ENCODE measurements around the gene ZNF398.

Gene ZNF398

DNA sequence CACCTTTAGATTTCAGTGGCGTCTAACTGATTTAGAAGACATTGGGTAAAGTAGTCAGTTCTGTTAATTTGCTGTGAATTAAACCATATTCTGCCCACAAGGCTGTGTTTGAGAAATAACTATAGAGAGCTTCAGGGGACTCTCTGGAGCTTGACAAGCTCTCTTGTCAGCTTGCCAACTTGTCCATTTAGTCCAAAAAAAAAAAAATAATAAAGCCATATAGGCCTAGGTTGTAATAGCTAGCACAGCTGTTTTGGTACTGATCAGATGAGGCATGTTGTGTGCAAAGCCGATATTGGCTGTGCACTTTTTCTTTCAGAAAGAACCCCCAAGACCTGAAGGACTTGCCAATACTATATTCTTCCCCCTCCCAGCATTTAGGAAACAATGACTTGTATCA lies 27.9 kb downstream of the ZNF398 start:
- Mint-ChIP-seq H3K4me1 (no peaks in the 10 kb centered on the region), H3K9me3 (no peaks in the 10 kb centered on the region), H3K27me3 (no peaks in the 10 kb centered on the region), H3K4me3 (no peak overlapping the region), H3K27ac (no peak overlapping the region), H3K36me3 (peaks cover 38% of the 10 kb centered on the region)
- no peak for ATAC-seq

DNA sequence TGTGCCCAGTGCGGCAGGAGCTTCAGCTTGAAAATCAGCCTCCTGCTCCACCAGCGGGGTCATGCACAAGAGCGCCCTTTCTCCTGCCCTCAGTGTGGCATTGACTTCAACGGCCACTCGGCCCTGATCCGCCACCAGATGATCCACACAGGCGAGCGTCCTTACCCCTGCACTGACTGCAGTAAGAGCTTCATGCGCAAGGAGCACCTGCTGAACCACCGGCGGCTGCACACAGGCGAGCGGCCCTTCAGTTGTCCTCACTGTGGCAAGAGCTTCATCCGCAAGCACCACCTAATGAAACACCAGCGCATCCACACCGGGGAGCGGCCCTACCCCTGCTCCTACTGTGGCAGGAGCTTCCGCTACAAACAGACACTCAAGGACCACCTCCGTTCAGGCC lies 32.0 kb downstream of the ZNF398 start:
- H3K36me3 Mint-ChIP-seq, result peaks cover 44% of the 10 kb centered on the region
- no peak overlapping the region for H3K27ac Mint-ChIP-seq
- no peak overlapping the region for H3K4me3 Mint-ChIP-seq
- no peaks in the 10 kb centered on the region for H3K4me1 Mint-ChIP-seq
- H3K27me3 Mint-ChIP-seq, result no peaks in the 10 kb centered on the region
- H3K9me3 Mint-ChIP-seq, result no peaks in the 10 kb centered on the region
- ATAC-seq, result no peak

DNA sequence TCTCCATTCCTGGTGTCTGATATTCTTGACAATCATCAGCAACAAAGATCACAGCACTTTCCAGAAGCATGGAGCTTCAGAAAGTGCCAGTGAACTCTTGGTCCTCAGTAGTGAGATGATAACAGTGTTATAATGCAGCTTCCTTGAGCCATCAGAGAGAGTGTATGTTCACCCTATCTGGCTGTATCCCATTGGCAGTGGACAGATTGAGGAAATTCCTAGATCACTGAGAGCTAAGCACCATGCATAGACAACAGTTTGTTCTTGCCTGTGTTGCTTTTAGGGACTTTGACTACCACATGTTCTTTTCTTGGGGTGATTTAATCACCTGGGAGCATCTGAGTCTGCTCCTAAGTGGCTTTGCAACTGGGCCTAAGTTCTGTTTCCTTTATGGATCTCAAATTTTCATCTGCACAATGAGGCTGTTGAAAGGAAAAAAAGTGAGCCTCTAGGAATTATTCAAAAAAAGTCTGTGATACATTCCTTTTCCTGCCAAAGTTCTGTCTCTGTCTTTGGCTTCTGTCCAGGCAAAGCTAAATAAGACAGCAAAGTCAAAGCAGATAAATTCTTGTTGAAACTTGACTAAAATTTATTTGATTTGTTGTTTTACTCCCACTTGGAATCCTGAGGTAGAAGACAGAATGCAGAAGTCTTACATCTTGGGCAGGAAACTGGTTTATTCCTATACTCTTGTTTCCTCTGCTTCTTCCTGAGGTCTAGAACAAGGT lies 33.6 kb downstream of the ZNF398 start:
- no peak for ATAC-seq
- Mint-ChIP-seq H3K4me3 (no peak overlapping the region), H3K4me1 (no peaks in the 10 kb centered on the region), H3K36me3 (peaks cover 44% of the 10 kb centered on the region), H3K27me3 (no peaks in the 10 kb centered on the region), H3K9me3 (no peaks in the 10 kb centered on the region), H3K27ac (peak overlapping the region; percentile 9)

DNA sequence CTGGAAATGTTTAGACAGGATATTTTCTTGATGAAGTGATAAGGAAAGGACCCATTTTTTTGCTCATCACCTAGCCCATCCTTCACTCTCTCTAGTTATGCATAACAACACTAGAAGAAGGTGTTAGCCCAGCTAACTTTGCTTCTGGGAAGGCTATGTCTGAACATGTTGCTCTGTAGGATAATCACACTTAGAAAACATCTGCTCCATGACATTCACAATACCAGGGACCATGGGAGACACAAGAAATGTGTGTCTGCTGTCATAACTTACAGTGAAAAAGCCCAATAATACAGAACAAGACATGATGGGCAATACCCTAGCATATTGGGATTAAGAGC lies 34.2 kb downstream of the ZNF398 start:
- no peak for ATAC-seq
- H3K36me3 Mint-ChIP-seq, result peaks cover 39% of the 10 kb centered on the region
- H3K4me3 Mint-ChIP-seq, result no peak overlapping the region
- peak overlapping the region; percentile 9 for H3K27ac Mint-ChIP-seq
- H3K27me3 Mint-ChIP-seq, result no peaks in the 10 kb centered on the region
- H3K9me3 Mint-ChIP-seq, result no peaks in the 10 kb centered on the region
- no peaks in the 10 kb centered on the region for H3K4me1 Mint-ChIP-seq

DNA sequence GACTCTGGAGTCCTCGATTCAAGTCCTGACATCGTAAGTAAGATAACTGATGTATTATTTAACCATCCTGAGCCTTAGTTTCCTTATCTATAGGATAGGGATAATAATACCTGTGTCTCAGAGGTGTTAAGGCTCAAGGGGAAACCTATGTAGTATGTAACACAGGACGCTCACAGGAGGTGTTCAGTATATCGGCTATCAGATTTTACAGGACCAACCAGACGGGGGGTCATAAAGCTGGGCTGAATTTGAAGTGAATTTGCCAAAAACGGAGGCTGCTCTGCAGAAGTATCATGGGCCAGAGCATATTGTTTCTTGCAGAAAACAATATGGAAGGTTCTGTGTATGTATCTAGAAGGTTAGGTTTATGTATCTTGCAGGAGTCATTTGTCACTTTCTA lies 37.0 kb downstream of the ZNF398 start:
- H3K4me1 Mint-ChIP-seq, result no peaks in the 10 kb centered on the region
- no peak for ATAC-seq
- no peaks in the 10 kb centered on the region for H3K9me3 Mint-ChIP-seq
- H3K27ac Mint-ChIP-seq, result no peak overlapping the region
- H3K27me3 Mint-ChIP-seq, result no peaks in the 10 kb centered on the region
- H3K4me3 Mint-ChIP-seq, result no peak overlapping the region
- H3K36me3 Mint-ChIP-seq, result peaks cover 17% of the 10 kb centered on the region

DNA sequence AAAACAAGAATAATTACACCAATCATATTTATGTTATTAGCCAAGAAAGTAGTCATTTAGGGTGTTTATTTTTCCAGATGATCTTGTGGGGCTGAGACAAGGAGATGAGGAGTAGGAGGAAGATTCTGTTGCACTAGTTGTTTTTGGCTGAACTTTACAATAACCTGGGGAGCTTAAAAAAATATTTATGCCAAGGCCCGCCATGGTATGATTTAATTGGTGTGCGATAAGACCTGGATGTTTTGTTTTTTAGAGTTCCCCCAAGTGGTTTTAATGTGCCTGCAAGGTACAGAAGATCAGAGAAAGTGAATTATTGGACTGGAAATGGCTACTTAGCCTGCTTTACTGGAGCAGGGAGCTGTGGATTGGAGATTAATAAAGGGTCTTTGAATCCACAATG lies 41.0 kb downstream of the ZNF398 start:
- no peak overlapping the region for H3K4me3 Mint-ChIP-seq

DNA sequence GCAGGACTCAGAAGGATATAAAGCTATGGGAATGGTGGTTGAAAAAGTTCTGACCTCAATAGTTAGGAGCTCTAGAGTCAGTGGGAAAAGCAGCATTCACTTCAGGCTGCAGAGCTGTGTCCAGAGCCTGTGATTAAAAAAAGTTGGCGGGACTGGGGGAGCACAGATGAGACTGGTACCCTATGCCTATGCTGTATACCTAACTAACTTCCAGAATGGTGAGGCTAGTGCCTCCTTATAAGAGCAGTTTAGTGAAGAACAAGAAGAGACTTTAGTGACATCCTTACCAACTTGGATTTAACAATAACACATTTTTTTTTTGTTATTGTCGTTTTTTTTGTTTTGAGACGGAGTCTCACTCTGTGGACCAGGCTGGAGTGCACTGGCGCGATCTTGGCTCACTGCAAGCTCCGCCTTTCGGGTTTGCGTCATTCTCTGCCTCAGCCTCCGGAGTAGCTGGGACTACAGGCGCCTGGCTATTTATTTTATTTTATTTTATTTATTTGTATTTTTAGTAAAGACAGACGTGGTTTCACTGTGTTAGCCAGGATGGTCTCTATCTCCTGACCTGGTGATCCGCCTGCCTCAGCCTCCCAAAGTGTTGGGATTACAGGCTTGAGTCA lies 41.5 kb downstream of the ZNF398 start:
- H3K36me3 Mint-ChIP-seq, result no peaks in the 10 kb centered on the region
- H3K9me3 Mint-ChIP-seq, result no peaks in the 10 kb centered on the region
- H3K4me3 Mint-ChIP-seq, result no peak overlapping the region
- H3K27me3 Mint-ChIP-seq, result no peaks in the 10 kb centered on the region
- H3K4me1 Mint-ChIP-seq, result peaks cover 11% of the 10 kb centered on the region
- ATAC-seq, result no peak
- H3K27ac Mint-ChIP-seq, result no peak overlapping the region

More for the DNA sequence above, 41.0 kb downstream of the ZNF398 start:
- Mint-ChIP-seq H3K27me3 (no peaks in the 10 kb centered on the region), H3K36me3 (no peaks in the 10 kb centered on the region), H3K27ac (no peak overlapping the region), H3K4me1 (peaks cover 11% of the 10 kb centered on the region), H3K9me3 (no peaks in the 10 kb centered on the region)
- no peak for ATAC-seq

DNA sequence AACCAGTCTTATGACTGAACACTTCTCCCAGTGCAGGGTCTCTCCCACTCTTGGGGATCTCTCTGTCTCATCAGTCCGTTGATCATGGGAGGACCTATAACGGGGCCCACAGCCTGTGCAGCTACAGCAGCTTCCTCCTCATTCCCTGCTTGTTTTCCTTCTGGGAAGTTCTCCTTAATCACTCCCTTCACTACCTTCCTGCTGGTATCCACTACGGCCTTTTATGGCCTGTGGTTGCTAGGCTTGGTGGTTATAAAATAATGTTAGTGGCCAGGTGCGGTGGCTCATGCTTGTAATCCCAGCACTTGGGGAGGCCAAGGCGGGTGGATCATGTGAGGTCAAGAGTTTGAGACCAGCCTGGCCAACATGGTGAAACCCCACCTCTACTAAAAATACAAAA lies 44.6 kb downstream of the ZNF398 start:
- peak overlapping the region; percentile 84 for H3K4me3 Mint-ChIP-seq
- H3K9me3 Mint-ChIP-seq, result no peaks in the 10 kb centered on the region
- no peak for ATAC-seq
- H3K27ac Mint-ChIP-seq, result peak overlapping the region; percentile 72
- no peaks in the 10 kb centered on the region for H3K27me3 Mint-ChIP-seq
- peaks cover 26% of the 10 kb centered on the region for H3K4me1 Mint-ChIP-seq
- no peaks in the 10 kb centered on the region for H3K36me3 Mint-ChIP-seq

DNA sequence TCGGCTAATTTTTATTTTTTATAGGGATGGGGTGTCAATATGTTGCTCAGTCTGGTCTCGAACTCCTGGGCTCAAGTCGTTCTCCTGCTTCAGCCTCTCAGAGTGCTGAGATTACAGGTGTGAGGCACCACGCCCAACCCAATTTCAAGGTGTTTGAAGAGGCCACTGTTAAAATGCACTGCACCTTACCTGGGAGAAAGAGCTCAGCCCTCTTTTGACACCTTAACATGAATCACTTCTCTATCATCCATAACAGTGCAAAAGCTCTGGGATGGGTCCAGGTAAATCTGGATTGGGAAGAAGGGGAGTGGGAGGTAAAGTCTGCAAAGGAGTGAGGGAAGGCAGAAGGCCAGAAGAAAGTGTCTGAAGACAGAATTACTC lies 47.5 kb downstream of the ZNF398 start:
- no peak for ATAC-seq
- no peaks in the 10 kb centered on the region for H3K9me3 Mint-ChIP-seq
- H3K4me3 Mint-ChIP-seq, result peak overlapping the region; percentile 85
- H3K27me3 Mint-ChIP-seq, result no peaks in the 10 kb centered on the region
- peak overlapping the region; percentile 90 for H3K27ac Mint-ChIP-seq
- peaks cover 33% of the 10 kb centered on the region for H3K4me1 Mint-ChIP-seq
- H3K36me3 Mint-ChIP-seq, result peaks cover 17% of the 10 kb centered on the region

DNA sequence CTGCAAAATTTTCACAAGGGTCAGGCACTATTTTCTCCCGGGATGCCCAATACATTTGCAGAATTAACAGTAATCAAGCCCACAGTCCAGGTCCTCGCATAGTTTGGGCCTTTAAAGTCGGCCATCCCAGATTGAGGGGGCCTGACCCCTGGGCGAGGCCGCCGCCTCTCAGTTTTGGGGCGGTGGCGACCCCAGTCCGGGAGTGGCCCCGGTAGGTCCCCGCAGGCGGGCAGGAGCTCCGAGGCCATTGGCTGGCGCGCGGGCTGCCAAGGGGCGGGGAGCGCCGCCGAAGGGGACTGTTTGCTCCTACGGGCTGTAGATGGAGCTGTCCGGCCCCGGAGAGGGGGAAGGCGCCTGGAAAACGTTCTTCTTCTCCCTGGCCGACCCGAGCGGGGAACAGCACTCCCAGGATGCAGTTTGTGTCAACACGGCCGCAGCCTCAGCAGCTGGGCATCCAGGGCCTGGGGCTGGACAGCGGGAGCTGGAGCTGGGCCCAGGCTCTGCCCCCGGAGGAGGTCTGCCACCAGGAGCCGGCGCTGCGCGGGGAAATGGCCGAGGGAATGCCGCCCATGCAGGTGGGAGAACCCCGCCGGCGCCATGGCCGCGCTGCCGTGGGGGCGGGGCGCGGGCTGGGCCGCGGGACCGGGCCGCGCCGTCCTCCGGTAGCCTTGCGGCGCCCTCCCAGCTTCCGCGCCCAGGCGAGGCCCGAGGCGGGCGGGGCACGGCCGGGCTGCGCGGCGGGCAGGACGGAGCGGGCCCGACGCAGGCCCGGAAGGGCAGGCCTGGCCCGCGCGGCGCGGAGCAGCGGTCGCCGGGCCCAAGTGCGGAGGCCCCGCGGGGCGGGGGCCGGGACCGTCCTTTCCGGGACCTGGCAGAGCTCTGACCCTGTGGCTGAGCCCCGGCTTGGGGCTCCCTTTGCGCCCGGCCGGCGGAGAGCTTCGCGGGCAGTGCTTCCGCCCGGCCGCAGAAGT lies 48.2 kb downstream of the ZNF398 start, which contains the start of gene ZNF282:
Gene ZNF282 (plus strand): TSS at position 367 of the 971 bp plus-strand sequence. CDS start 44 bp downstream, at position 411.
- Mint-ChIP-seq H3K27me3 (no peaks in the 10 kb centered on the region), H3K36me3 (peaks cover 24% of the 10 kb centered on the region), H3K4me3 (peak within 1 kb of the TSS; percentile 85), H3K27ac (peak within 1 kb of the TSS; percentile 90), H3K9me3 (no peaks in the 10 kb centered on the region), H3K4me1 (peaks cover 30% of the 10 kb centered on the region)
- ATAC-seq, result peak; percentile 93

DNA sequence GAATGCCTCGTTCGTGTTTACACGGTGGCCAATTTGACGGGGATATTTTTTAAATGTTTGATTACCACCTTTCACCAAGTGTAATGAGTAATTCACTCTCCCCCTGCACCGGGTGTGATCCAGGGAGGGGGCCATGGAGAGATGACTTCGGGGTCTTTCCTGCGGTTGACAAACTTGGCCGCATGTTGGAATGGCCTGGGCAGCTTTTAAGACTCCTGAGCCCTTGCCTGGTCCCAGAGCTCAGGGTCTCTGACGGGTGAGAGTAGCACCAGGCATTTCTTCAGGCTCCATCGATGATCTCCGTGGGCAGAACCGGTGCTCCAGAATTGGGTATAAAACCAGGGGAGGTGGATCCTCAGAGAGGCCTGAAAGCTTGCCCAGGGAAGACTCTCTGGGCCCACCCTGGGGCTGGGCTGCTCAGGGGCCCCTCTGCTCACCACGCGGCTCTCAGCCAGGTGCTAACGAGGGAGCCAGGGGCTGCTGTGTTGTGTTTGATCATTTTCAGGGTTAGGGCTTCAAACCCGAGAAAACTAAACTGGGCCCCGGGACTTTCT lies 49.0 kb downstream of the ZNF398 start:
- Mint-ChIP-seq H3K27me3 (no peaks in the 10 kb centered on the region), H3K9me3 (no peaks in the 10 kb centered on the region), H3K36me3 (peaks cover 31% of the 10 kb centered on the region), H3K4me1 (peaks cover 22% of the 10 kb centered on the region), H3K27ac (peak overlapping the region; percentile 90), H3K4me3 (peak overlapping the region; percentile 82)
- ATAC-seq, result no peak

DNA sequence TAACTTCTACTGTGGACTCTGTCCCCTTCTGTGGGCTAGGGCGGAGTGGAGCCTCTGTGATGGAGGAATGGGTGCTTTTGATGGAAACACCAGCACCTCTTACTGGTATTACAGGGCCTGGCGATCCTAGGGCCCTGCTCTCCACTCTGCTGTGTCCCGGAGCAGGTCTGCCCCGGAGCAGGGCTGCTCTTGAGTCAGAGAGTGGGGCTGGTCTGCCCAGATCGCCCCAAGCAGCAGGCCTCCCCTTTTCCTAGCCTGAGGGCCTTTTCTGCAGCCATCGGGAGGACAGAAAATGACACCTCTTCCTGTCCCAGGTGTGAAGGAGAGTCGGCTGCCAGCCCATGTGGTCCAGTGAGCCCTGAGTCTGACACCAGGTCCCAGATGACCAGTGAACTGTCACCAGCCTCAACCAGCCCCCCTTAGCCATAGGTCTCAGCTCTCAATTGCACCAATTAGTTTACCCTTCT lies 49.5 kb downstream of the ZNF398 start:
- peaks cover 36% of the 10 kb centered on the region for H3K36me3 Mint-ChIP-seq
- peak overlapping the region; percentile 90 for H3K27ac Mint-ChIP-seq
- no peaks in the 10 kb centered on the region for H3K27me3 Mint-ChIP-seq
- peaks cover 22% of the 10 kb centered on the region for H3K4me1 Mint-ChIP-seq
- ATAC-seq, result no peak
- no peaks in the 10 kb centered on the region for H3K9me3 Mint-ChIP-seq
- peak overlapping the region; percentile 82 for H3K4me3 Mint-ChIP-seq

DNA sequence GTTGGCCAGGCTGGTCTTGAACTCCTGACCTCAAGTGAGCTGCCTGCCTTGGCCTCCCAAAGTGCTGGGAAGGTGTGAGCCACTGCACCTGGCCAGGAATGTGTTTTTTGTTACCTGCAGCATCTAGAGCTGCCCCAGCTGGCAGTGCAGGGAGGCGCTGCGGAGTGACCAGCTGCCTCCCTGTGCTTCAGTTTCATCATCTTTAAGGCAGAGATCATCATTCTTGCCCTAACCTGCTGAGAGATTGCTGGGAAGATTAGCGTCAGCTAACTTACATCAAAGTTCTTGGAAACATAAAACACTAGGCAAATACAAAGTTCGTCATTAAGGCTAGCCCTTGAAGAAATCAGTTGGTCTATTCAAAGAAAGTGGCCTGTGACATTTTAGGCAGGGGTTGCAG lies 50.4 kb downstream of the ZNF398 start:
- H3K4me1 Mint-ChIP-seq, result peaks cover 22% of the 10 kb centered on the region
- H3K36me3 Mint-ChIP-seq, result peaks cover 43% of the 10 kb centered on the region
- no peak overlapping the region for H3K4me3 Mint-ChIP-seq
- no peak overlapping the region for H3K27ac Mint-ChIP-seq
- no peaks in the 10 kb centered on the region for H3K9me3 Mint-ChIP-seq
- ATAC-seq, result no peak
- no peaks in the 10 kb centered on the region for H3K27me3 Mint-ChIP-seq

DNA sequence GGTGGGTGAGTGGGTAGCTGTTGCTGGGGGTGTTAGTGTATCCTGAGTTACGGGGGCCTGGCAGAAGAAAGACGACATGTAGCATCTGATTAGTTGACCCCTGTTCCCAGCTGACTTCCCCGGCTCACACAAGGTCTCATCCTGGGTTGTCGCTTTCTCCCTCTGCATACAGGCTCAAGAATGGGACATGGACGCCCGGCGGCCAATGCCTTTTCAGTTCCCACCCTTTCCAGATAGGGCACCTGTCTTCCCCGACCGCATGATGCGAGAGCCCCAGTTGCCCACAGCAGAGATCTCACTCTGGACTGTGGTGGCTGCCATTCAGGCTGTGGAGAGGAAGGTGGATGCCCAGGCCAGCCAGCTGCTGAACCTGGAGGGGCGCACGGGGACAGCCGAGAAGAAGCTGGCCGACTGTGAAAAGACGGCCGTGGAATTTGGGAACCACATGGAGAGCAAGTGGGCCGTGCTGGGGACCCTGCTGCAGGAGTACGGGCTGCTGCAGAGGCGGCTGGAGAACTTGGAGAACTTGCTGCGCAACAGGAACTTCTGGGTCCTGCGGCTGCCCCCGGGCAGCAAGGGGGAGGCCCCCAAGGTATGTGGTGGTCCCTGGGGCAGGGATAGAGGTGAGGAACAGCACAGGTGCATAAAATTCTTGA lies 51.0 kb downstream of the ZNF398 start:
- Mint-ChIP-seq H3K4me3 (no peak overlapping the region), H3K36me3 (peaks cover 49% of the 10 kb centered on the region), H3K27me3 (no peaks in the 10 kb centered on the region), H3K4me1 (peaks cover 22% of the 10 kb centered on the region), H3K9me3 (no peaks in the 10 kb centered on the region), H3K27ac (no peak overlapping the region)
- ATAC-seq, result no peak
